Neuron (in vitro differentiated cells): ENCODE results near the gene TNNC1.

ENCODE experiments used
- H2AFZ ChIP-seq: one replicate; pipeline ENCODE4 v1.6.1; 2013; ENCODE audit warnings: low read depth, mild to moderate bottlenecking, inconsistent platforms, low read length, moderate library complexity
- H3K27me3 ChIP-seq: one replicate; pipeline ENCODE4 v1.6.1; 2013; ENCODE audit warnings: low read length; ENCODE audit not compliant: insufficient read depth
- H3K36me3 ChIP-seq: one replicate; pipeline ENCODE4 v1.6.1; 2013; ENCODE audit warnings: low read length; ENCODE audit not compliant: insufficient read depth
- H3K4me1 ChIP-seq: one replicate; pipeline ENCODE4 v1.6.1; 2013; ENCODE audit warnings: low read length; ENCODE audit not compliant: insufficient read depth
- H3K4me3 ChIP-seq: 2 replicates; pipeline ENCODE4 v1.5.1; 2013; ENCODE audit warnings: mild to moderate bottlenecking, low read length, moderate library complexity
- H3K9me3 ChIP-seq: one replicate; pipeline ENCODE4 v1.6.1; 2013; ENCODE audit warnings: low read length

TNNC1 gene

DNA sequence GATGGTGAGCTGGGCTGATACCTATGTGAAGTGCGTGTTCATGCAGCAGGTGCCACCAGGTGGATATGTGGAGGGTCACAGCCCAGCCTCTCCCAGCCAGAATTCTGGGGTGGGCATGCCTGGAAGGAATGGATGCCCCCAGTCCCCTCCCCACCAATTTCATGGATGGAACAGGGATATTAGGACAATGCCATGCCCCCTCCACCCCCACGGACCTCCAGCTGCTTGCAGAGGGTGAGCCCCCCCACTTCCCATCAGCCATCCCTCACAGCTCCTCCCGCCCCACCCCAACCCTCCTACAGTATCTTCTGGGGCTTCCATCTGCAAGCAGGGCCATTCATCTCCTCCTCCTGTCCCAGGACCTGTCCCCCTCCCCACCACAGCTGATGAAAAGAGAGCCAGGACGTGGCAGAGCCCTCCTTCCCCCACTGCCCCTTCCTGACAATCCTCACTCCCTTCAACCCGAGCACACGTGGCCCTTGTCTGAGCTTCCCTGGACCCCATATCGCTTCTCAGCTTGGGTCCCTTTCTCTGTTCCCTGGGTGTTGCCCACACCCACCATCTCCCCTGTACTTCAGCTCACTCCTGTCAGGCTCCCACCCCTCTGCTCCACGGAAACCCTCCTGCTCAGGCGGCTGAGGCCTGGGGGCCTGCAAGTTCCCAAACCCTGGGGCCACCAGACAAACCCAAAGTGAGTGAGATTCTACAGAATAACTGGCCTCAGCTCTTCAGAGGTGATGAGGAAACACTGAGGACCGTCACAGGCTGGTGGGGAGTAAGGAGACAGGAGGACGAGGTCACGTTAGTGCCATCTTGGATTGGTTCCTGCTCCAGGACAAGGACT lies 6.1 kb downstream of the TNNC1 start:
- Histone ChIP-seq H3K9me3 (no peaks in the 10 kb centered on the region), H3K4me1 (no peaks in the 10 kb centered on the region), H3K36me3 (no peaks in the 10 kb centered on the region), H2AFZ (no peak overlapping the region), H3K27me3 (peaks cover 17% of the 10 kb centered on the region), H3K4me3 (no peak overlapping the region)

GRCh38 chr3:52446631-52447511 lies 7.0 kb downstream of the TNNC1 start:
- Histone ChIP-seq H2AFZ (no peak overlapping the region), H3K9me3 (no peaks in the 10 kb centered on the region), H3K4me3 (no peak overlapping the region), H3K27me3 (peaks cover 17% of the 10 kb centered on the region), H3K36me3 (no peaks in the 10 kb centered on the region), H3K4me1 (no peaks in the 10 kb centered on the region)

GRCh38 chr3:52446042-52446441 lies 7.8 kb downstream of the TNNC1 start:
- H3K4me1 ChIP-seq, result no peaks in the 10 kb centered on the region
- no peak overlapping the region for H3K4me3 ChIP-seq
- H3K27me3 ChIP-seq, result peaks cover 17% of the 10 kb centered on the region
- no peaks in the 10 kb centered on the region for H3K9me3 ChIP-seq
- no peaks in the 10 kb centered on the region for H3K36me3 ChIP-seq
- H2AFZ ChIP-seq, result no peak overlapping the region

GRCh38 chr3:52444860-52445793 lies 8.7 kb downstream of the TNNC1 start, which contains the start of gene SEMA3G:
TSS of gene SEMA3G (minus strand) at chr3:52445103. CDS start at chr3:52445027, 76 bp downstream.
- Histone ChIP-seq H3K4me3 (no peak within 1 kb of the TSS), H2AFZ (no peak within 1 kb of the TSS), H3K27me3 (peaks cover 13% of the 10 kb centered on the region), H3K4me1 (no peaks in the 10 kb centered on the region), H3K9me3 (no peaks in the 10 kb centered on the region), H3K36me3 (no peaks in the 10 kb centered on the region)

- Histone ChIP-seq H3K9me3 (no peaks in the 10 kb centered on the region), H3K4me3 (no peak overlapping the region), H3K36me3 (no peaks in the 10 kb centered on the region), H3K4me1 (no peaks in the 10 kb centered on the region), H3K27me3 (peaks cover 13% of the 10 kb centered on the region), H2AFZ (no peak overlapping the region)
These were observed 9.8 kb downstream of the TNNC1 start for GRCh38 chr3:52443791-52444687.

DNA sequence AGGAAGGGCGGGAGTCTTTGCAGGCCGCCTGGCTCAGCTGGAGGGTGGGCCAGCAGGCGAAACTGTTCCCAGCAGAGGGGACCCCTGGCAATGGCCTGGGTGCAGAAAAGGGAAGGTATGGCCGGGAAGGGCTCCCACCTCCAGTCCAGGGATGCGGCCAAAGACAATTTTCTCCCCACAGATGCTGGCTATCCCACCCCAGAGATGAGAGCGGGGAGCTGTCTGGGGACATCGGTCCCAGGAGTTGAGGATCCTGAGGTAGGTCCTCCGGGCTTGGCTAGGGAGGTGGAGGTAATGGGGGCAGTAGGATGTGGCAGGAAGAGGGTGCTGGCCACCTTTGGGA lies 10.6 kb downstream of the TNNC1 start:
- no peaks in the 10 kb centered on the region for H3K9me3 ChIP-seq
- H3K4me3 ChIP-seq, result no peak overlapping the region
- no peak overlapping the region for H2AFZ ChIP-seq
- H3K27me3 ChIP-seq, result peaks cover 14% of the 10 kb centered on the region
- no peaks in the 10 kb centered on the region for H3K36me3 ChIP-seq
- H3K4me1 ChIP-seq, result no peaks in the 10 kb centered on the region

GRCh38 chr3:52442409-52443267 lies 11.2 kb downstream of the TNNC1 start:
- Histone ChIP-seq H3K4me3 (no peak overlapping the region), H3K36me3 (no peaks in the 10 kb centered on the region), H2AFZ (no peak overlapping the region), H3K9me3 (no peaks in the 10 kb centered on the region), H3K4me1 (no peaks in the 10 kb centered on the region), H3K27me3 (peaks cover 16% of the 10 kb centered on the region)

DNA sequence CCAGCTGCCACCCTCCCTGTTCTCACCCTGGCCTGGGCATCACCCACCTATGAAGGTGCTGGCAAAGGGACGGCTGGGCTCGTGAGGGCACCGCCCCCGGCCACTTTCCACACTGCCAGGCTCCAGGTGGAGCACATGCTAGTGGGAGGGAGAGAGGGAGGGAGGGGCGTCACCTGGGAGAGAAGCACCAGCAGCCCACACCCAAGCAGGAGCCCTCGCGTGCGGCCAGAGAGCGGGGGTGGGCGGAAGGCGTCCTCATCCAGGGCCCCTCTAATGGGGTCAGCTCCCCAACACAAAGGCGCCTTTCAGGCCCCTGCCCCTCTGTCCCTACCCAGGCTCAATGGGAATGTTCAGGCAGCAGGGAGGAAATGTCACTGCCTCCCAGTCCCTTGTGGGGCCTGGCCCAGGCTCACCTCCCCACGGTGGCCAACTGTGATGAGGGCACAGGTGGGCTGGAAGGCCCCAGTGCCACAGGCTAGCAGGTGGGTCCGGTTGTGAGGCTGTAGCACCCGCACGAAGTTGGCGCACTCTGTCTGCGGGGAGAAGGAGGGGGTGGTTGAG lies 12.0 kb downstream of the TNNC1 start:
- H3K9me3 ChIP-seq, result no peaks in the 10 kb centered on the region
- no peak overlapping the region for H3K4me3 ChIP-seq
- peaks cover 16% of the 10 kb centered on the region for H3K27me3 ChIP-seq

GRCh38 chr3:52441091-52441771 lies 12.6 kb downstream of the TNNC1 start:
- Histone ChIP-seq H2AFZ (no peak overlapping the region), H3K4me1 (no peaks in the 10 kb centered on the region), H3K27me3 (peaks cover 16% of the 10 kb centered on the region)

More for the DNA sequence above, 12.0 kb downstream of the TNNC1 start:
- Histone ChIP-seq H3K4me1 (no peaks in the 10 kb centered on the region), H2AFZ (no peak overlapping the region), H3K36me3 (no peaks in the 10 kb centered on the region)

DNA sequence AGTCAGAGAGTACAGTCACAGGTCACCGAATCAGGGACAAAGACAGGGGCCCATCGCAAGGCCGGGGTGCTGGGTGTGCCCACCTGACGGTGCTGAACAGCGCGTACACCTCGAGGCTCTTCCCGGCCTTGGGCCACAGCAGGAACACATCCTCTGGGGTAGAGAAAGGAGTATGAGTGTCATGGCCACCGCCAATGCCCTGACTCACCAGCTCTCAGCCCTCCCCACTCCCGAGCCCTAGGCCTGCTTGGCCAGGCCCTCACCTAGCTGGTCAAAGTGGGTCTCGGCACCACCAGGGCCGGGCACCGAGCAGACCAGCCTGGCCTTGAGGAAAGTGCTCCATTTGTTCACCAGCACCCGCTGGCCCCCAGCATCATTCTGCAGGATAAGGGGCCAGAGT lies 13.2 kb downstream of the TNNC1 start:
- H3K27me3 ChIP-seq, result peaks cover 16% of the 10 kb centered on the region
- no peaks in the 10 kb centered on the region for H3K36me3 ChIP-seq
- no peaks in the 10 kb centered on the region for H3K4me1 ChIP-seq
- H2AFZ ChIP-seq, result no peak overlapping the region
- no peaks in the 10 kb centered on the region for H3K9me3 ChIP-seq
- no peak overlapping the region for H3K4me3 ChIP-seq

More at GRCh38 chr3:52441091-52441771, 12.6 kb downstream of the TNNC1 start:
- H3K9me3 ChIP-seq, result no peaks in the 10 kb centered on the region
- no peaks in the 10 kb centered on the region for H3K36me3 ChIP-seq
- no peak overlapping the region for H3K4me3 ChIP-seq

DNA sequence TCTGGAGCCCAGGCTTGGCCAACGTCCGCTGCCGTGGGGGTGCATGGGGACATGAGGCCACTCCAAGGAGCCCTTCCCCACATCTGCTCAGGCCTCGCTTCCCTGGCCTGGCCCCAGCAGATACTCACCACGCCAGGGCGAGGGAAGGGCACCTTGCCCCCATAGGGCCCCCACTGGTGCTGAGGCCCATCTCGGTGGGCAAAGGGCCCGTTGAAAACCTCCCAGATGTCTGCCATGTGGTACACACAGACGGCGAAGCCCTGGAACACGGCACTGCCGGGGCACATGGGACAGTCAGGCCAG lies 13.6 kb downstream of the TNNC1 start:
- Histone ChIP-seq H3K4me1 (no peaks in the 10 kb centered on the region), H3K27me3 (peaks cover 16% of the 10 kb centered on the region), H3K4me3 (no peak overlapping the region), H2AFZ (no peak overlapping the region), H3K9me3 (no peaks in the 10 kb centered on the region), H3K36me3 (no peaks in the 10 kb centered on the region)
